HG03196 (cell line): ENCODE data around the gene HECTD1.
"Not testable (repeated sequence)": the region's sequence is repeated elsewhere in the genome, so short reads cannot be mapped to it uniquely, and the experiment has no call there.

Experiments
- ATAC-seq: cut with Tn5 transposase; IDR thresholded peaks from one replicate; pipeline ENCODE4 v1.9.1; 2021; ENCODE audit not compliant: unreplicated experiment

Gene HECTD1

DNA sequence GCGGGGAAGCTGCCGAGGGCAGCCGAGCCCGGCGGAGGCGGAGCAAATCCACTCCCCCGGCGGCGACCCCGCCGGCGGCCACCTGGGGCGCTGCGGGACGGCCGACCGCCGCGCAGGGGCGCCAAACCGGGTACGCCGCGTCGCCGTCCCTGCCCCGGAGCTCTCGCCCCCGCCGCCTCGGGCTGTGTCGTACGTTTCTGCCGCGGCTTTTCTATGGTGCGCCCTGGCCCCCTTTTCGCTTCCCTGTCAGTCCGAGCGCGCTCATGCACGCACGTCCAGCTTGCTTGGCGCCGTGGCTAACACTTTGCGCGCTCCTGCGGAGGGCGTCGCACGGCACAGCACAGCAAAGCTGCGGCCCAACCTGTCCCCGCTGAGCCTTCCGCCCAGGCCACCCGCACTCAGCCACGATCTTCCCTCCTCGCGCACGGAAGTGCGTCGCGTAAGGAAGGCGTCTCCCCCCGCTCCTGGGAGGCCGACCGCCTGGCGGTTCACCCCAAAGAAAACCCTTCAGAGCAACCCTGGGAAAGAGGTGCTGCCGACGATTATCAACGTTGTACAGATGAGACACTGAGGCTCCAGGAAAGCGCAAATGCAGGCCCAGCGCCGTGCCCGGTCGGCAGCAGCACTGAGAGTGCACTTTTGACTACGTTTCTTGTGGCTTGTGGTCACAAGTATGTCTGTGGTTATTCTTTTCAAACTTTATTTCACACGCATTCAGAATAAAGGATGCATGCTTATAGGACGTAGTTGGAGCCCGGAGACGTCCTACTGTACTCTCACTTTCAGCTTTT, at the start of gene HECTD1:
TSS of gene HECTD1 (minus strand) at position 39 of the 791 bp plus-strand sequence. CDS start 1,857 bp downstream, outside the sequence.
- ATAC-seq: peak; percentile 75

DNA sequence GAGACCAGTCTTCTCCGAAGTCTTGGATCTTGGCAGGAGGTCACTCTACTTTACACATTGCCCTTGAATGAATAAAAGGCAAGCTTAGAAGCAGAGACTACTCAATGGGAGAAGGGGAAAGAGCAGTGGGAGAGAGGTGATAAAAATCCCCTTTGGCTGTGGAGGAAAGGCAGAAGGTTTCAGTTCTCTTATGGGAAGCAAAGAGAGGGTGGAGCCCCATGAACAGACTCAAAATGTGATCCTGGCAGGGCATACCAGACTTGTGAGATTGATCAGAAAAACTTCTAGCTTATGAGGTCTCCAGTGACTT, 49.6 kb upstream of the HECTD1 start:
- ATAC-seq: no peak

DNA sequence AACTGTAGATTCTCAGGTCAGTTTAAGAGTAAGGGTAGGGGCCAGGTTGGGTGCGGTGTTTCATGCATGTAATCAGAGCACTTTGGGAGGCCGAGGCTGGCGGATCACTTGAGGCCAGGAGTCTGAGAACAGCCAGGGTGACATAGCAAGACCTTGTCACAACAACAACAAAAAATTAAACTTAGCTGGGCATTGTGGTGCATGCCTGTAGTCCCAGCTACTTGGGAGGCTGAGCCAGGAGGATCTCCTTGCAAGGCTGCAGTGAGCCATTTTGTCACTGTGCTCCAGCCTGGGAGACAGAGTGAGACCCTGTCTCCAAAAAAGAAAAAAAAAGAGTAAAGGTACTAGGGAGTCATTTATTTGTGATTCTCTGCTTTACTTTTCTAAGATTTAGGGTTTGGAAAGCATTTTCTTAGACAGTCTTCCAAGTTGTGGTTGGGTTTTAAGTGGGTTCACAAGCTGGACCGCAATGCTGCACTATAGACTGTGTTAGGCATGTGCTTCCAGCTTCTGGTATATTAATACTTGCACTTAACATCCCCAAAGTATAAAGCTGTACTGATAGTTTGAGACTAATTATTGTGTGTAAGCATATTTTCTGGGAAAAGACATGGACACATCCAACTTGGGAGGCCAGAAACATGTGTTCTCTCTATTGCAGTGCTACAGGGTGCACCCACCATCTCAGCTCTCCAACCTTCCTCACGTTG, 49.1 kb upstream of the HECTD1 start:
- no peak for ATAC-seq

DNA sequence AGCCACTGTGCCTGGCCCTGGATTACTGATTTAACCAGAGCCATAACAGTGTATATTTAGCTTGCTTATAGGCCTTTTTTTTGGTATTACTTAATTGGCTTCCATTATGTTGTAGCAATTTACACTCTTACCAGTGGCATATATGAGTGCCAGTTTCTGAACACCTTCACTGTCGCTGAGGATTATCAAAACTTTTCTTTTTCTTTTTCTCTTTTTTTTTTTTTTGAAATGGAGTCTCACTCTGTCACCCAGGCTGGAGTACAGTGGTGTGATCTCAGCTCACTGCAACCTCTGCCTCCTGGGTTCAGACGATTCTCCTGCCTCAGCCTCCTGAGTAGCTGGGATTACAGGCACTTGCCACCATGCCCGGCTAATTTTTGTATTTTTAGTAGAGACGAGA, 48.3 kb upstream of the HECTD1 start:
- not testable (repeated sequence) for ATAC-seq

DNA sequence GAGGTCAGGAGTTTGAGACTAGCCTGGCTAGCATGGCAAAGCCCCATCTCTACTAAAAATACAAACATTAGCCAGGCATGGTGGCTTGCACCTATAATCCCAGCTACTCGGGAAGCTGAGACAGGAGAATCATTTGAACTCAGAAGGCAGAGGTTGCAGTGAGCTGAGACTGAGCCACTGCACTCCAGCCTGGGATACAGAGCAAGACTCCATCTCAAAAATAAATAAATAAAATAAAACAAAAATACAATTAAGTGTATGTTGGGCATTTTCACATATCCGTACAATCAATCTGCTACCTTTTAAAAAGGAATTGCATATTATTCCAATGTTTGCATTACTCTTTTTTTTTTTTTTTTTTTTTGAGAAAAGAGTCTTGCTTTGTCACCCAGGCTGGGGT, 47.7 kb upstream of the HECTD1 start:
- ATAC-seq: no peak

DNA sequence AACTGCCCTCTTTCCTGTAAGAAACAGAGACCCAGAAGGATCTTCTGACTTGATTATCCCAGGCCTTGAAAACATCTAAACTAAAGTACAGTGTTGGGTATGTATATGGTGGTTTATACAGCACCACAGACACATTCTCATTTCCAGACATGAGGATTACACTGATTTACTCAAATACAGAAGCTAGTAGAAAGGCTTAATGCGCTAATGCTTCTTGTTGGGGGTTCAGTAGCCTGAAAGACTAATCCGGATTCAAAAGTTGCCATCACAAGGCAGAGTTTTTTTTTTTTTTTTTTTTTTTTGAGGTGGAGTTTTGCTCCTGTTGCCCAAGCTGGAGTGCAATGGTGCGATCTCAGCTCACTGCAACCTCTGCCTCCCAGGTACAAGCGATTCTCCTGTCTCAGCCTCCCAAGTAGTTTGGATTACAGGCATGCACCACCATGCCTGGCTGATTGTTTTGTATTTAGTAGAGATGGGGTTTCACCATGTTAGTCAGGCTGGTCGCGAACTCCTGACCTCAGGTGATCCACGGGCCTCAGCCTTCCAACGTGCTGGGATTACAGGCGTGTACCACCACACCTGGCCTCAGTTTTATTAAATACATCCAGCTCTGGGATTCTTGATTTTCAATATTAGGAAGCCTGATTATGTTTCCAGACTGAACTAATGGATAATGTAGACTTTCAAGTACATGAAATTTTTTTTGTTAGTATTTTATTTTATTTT, 46.3 kb upstream of the HECTD1 start:
- ATAC-seq: no peak

DNA sequence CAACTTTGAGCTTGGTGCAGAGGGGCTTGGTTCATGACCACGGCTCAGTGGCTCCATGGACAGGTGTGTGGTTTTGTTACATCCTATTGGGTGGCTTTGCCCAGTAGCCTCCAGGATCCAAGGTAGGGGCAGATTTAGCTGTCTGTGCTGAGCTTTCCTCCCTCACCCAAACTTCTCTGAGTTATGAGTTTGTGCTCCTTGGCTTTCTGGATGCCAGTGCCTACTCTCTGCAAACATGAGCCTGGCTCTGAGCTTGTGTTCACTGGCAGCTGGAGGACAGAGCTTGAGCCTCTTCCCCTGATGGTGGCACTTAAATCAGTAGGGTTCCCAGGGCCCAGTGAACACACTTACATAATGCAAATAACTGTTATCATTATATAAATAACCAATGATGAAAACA, 45.3 kb upstream of the HECTD1 start:
- ATAC-seq: no peak

DNA sequence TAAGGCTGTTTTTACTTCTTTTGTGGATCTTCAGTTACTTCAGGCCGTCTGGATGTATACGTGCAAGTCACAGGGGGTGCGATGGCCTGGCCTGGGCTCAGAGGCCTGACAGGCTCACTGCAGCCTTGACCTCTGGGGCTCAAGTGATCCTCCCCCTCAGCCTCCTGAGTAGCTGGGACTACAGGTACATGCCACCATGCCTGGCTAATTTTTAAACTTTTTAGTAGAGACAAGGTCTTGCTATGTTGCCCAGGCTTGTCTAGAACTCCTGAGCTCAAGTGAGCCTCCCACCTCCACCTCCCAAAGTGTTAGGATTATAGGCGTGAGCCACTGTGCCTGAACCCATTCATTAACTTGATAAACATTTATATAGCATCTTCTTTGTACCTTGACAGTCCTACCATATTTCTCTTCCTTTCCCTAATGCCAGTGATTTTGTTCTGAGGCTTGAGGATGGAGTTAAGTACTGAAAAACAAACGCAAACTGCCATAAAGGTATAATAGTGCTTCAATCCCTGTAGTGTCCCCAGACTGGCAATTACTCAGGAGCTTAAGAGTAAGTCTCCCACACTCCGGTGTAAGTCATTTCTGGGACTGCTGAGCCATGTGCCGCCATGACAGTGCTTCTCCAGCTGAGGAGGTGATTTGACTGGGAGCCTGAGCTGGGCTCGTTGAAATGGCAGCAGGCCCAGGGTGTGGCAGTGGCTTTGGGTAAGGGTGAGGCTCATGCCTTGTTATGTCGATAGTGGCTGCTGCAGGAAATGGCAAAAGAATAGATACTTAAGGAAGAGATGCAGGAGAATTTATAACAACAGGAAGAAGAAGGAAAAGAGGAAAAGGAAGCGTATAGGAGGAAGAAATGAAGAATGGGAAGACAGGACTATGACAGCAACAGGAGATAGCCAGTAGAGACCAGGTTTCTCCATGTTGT, 43.7 kb upstream of the HECTD1 start:
- ATAC-seq: no peak

DNA sequence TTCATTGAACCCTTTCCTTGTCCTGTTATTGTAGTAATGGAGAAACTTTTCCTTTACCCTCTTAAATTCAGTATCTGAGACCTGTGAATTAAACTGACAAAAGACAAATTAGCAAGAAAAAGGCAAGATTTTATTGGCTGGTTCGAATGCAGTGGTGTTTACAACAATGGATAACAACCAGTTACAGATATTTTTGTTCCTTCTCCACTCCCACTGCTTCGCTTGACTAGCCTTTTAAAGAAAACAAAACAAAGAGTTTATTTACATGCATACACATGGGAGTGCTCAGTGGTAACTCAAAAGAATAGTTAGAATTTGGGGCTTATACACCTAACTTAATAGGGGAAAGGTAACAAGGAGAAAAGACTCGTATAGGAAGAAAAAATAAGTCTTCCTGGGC, 37.0 kb upstream of the HECTD1 start:
- no peak for ATAC-seq

DNA sequence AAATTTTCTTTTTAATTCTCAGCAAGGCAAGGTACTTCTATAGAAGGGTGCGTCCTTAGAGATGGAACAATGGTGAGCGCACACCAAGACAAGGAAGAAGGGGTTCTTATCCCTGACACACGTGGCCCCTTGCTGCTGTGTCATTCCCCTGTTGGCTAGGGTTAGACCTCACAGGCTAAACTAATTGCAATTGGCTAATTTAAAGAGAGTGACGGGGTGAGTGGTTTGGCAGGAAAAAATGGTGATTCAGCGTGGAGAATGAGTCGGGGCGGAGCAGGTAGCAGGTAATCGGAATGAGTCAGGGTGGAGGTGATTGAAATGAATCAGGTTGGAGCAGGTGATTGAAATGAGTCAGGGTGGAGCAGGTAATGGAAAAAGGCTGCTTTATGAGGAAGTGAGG, 36.3 kb upstream of the HECTD1 start:
- no peak for ATAC-seq

DNA sequence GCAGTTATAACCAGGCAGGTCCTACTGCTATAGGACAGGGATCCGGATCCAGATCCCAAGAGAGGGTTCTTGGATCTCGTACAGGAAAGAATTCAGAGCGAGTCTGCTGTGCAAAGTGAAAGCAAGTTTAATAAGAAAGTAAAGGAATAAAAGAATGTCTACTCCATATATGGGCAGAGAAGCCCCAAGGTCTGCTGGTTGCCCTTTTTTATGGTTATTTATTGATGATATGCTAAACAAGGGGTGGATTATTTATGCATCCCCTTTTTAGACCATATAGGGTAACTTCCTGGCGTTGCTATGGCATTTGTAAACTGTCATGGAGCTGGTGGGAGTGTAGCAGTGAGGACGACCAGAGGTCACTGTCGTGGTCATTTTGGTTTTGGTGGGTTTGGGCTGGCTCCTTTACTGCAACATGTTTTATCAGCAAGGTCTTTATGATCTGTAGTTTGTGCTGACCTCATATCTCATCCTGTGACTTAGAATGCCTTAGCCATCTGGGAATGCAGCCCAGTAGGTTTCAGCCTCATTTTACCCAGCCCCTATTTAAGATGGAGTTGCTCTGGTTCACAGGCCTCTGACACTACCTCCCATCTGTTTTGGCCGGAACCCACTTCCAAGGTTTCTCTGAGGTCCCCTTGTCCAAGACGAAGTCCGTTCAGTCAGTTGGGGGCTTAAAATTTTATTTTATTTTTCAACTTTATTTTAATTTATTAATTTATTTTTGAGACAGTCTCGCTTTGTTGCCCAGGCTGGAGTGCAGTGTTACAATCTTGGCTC, 34.8 kb upstream of the HECTD1 start:
- ATAC-seq: not testable (repeated sequence)

DNA sequence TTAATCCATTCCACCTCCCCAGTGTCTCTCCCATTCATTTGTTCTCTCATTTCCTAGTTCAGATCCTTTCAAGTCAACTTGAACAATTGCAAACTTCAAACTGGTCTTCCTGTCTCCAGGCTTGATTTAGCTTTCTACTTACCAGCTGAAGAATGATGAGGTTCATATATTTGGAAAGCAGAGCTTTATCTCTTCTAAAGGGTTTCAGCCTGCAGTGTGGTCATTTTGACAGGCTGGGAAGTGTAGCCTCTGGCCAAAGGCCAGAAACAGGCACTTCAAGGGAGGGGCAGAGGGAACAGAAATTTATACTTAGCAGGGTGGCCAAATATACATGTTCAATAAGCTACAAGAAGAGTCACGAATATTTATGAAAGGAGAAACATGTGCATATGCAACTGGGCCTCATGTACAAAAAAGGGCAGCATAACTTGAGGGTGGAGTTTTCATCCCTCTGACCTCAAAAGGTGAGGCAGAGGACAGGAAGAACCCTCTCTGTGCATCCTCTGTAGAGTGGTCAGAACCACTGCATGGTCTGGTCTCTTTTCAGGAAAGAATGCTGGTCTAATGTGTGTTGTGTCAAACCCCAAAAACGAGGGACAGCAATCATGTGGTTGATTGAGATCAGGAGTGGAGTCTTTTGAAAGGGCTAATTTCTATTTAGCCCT, 34.0 kb upstream of the HECTD1 start:
- ATAC-seq: no peak

DNA sequence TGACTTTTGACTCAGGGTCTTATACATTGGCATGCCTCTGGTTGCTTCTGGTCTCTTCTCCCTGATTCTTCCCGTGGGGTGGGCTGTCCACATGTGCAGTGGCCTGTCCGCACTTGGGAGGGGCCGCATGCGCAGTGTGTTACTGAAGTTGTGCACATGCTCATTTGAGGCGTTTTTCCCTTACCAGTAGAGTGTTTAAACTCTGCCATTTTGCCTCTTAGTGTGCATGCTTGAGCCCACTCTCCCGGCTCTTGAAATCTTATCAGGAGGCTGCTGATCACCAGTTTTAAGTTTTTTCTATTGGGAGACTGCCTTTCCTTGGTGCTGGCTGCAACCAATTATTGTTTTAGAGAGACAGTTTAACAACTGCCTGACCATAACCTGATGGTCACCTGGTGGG, 32.1 kb upstream of the HECTD1 start:
- ATAC-seq: no peak

DNA sequence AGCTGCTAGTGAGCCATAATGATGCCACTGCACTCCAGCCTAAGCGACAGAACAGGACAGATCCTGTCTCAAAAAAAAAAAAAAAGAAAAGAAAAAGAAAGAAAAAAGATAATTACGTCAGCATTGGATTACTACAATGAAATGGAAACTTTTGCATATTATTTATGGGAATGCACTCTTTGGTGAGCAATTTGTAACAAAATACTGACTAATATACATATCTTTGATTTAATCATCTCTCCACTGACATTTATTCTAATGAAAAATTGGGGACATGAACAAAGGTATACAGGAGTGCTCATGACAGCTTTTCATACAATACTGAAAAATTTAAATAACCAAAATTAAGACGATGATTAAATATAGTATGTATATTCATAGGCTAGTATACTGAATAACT, 27.9 kb upstream of the HECTD1 start:
- ATAC-seq: no peak

DNA sequence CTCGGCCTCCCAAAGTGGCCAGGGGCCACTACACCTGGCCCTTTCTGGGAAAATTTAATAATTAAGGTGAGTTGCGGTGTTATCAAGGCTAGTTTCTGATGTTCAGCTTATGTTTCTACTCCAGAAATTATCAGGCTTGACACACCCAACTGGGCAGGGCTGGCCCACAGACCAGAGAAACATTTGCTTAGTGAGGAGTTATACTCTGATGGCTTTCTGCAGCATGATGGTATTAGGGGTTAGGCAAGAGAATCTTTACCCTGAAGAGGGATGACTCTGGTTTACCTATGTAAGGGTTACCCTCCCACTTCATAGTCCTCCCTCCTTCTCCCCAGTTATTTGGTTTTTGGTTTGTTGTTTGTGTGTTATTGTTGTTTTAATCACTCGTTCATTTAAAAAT, 24.5 kb upstream of the HECTD1 start:
- ATAC-seq: no peak

DNA sequence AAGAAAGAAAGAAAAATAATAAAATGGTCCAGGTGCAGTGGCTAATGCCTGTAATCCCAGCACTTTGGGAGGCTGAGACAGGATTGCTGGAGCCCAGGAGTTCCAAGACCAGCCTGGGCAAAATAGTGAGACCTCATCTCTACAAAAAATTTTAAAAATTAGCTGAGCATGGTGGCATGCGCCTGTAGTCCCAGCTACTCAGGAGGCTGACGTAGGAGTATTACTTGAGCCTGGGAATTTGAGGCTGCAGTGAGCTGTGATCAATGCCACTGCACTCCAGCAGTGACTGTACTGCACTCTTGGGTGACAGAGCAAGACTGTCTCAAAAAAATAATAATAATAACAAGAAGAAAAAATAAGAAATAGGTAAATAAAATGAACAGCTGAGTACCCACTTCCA, 23.7 kb upstream of the HECTD1 start:
- not testable (repeated sequence) for ATAC-seq

DNA sequence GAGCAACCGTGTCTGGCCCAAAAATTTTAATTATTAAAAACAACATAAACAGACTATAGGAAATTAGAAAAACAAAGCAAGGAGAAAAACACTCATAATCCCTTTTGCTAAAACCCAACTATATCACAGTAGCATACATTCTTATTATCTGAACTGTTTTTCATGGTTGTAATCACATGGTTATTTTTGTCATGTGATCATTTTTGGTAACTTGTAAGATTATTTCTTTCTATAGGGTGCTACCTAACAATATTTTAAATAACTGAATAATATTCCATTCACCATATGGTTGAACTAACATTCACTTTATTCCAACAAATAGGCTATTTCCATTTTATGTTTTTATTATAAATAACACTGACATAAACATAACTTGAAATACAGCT, 23.0 kb upstream of the HECTD1 start:
- no peak for ATAC-seq

DNA sequence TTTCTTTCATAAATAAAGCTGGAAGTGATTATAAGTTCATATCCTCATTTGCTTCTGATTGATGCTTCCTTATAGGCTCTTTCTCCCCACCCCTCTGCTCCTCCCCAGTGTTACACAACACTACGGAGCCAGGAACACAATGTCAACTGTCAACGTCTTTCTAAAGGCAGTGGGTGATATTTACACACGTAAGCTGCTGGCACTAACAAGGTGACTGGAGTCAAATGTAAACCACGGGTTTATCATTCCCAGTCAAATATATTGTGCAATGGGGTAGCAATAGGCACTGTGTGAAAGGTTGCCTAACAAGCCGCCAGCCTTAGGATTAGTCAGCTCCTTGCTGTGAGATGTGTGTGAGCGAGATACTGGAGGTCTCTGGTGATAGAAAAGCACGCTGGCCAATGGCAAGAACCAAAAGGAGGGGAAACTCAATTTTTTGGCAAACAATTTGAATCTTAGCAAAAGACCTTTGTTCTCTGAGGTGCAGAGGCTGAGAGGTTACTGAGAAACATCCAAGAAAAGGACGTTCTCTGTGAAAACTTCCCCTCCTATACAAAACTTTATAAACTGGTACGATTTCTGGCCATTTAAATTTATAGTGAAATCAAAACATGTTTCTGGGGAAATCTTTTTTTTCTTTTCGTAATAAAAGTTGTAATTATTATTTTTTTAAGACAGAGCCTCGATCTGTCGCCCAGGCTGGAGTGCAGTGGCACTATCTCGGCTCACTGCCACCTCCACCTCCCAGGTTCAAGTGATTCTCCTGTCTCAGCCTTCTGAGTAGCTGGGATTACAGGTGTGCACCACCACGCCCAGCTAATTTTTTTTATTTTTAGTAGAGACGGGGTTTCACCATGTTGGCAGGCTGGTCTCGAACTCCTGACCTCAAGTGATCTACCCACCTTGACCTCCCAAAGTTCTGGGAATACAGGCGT, 22.3 kb upstream of the HECTD1 start:
- no peak for ATAC-seq

DNA sequence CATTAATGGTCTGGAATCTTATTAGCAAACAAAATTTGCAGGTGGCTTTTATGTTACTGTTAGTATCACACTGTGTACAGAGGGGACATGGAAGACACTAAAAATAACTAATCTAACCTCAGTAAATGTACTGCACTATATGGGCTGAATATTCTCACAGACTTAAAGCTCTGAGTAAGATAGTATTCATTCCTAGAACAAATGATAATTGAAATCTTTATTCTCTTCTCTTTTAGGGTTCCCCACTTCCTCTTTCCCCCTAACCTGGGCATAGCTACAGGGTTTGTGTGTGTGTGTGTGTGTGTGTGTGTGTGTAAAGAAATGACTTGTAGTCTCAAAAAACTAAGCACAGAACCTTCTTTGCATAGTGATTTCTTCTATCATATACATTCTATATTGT, 21.4 kb upstream of the HECTD1 start:
- ATAC-seq: peak; percentile 73
